GM18520 (cell line): ENCODE results near the gene STX19.
A peak's percentile ranks its signal among the peaks of the same experiment; 100 is the strongest.
"Not testable (repeated sequence)": the region's sequence is repeated elsewhere in the genome, so short reads cannot be mapped to it uniquely, and the experiment has no call there.

Experiments used
- ATAC-seq: cut with Tn5 transposase; IDR thresholded peaks from one replicate; pipeline ENCODE4 v1.9.1; 2021; ENCODE audit not compliant: unreplicated experiment

STX19 gene

GRCh38 chr3:94028093-94028837 is at the start of gene STX19:
STX19 (minus strand) TSS chr3:94028597; CDS start chr3:94015269, 13,328 bp downstream.
- ATAC-seq = no peak

- ATAC-seq = no peak
These were observed 47.7 kb upstream of the STX19 start for GRCh38 chr3:94076055-94076454.

GRCh38 chr3:94071713-94072284 is 43.4 kb upstream of the STX19 start:
- peak; percentile 67 for ATAC-seq

- peak; percentile 54 for ATAC-seq
These were observed 42.0 kb upstream of the STX19 start for GRCh38 chr3:94070341-94070911.

GRCh38 chr3:94069194-94069813 is 40.9 kb upstream of the STX19 start:
- no peak for ATAC-seq

GRCh38 chr3:94066506-94067500 is 38.4 kb upstream of the STX19 start:
- ATAC-seq = no peak

- no peak for ATAC-seq
These were observed 37.6 kb upstream of the STX19 start for GRCh38 chr3:94065819-94066480.

- no peak for ATAC-seq
These were observed 36.7 kb upstream of the STX19 start for GRCh38 chr3:94065122-94065521.

- ATAC-seq = no peak
These were observed 36.0 kb upstream of the STX19 start for GRCh38 chr3:94064243-94064860.

GRCh38 chr3:94063496-94064119 is 35.2 kb upstream of the STX19 start:
- ATAC-seq = no peak

- ATAC-seq = peak; percentile 95
These were observed 34.4 kb upstream of the STX19 start, which contains the start of the genes DHFR2 and NSUN3 for GRCh38 chr3:94062513-94063404. DHFR2 (minus strand) TSS chr3:94062916; CDS start chr3:94061511, 1,405 bp downstream. NSUN3 (plus strand) TSS chr3:94063061; CDS start chr3:94063127, 66 bp downstream.

- no peak for ATAC-seq
These were observed 32.9 kb upstream of the STX19 start for GRCh38 chr3:94061297-94061696.

- no peak for ATAC-seq
These were observed 22.1 kb upstream of the STX19 start for GRCh38 chr3:94050546-94050945.

- no peak for ATAC-seq
These were observed 20.9 kb upstream of the STX19 start for GRCh38 chr3:94049267-94049666.

GRCh38 chr3:94046533-94046932 is 18.1 kb upstream of the STX19 start:
- no peak for ATAC-seq

GRCh38 chr3:94044100-94044936 is 15.9 kb upstream of the STX19 start:
- not testable (repeated sequence) for ATAC-seq

GRCh38 chr3:94043285-94043684 is 14.9 kb upstream of the STX19 start:
- ATAC-seq = no peak
